GM11168 (cell line): ENCODE results near the gene PCDH17.

Experiments
- in situ Hi-C: fragments of 300-500 bp; cut with MboI; formaldehyde crosslinking; loops from one replicate; pipeline ENCODE4 v1.12.0; 2022; ENCODE audit warnings: low sequenced_read_pairs; ENCODE audit not compliant: unreplicated experiment

The PCDH17 gene

DNA sequence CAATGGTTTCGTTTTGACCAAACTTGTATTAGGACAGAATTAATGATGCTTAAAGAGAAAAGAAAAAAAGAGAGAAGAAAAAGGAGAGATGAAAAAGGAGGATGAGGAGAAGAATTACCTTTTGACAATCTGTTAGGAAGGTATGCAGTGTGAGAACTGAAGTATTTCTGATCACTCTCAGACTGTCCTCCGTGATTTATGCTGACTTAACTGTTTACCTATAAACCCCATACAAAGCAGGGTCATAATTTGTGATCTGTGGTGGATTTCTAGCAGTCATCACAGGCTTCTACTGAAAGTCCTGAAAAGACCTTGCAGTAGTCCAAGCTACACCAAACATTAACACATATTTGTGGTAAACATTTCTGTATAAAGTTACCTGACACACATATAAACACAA is 93.9 kb downstream of the PCDH17 start:
- in situ Hi-C loops = no loop called here

DNA sequence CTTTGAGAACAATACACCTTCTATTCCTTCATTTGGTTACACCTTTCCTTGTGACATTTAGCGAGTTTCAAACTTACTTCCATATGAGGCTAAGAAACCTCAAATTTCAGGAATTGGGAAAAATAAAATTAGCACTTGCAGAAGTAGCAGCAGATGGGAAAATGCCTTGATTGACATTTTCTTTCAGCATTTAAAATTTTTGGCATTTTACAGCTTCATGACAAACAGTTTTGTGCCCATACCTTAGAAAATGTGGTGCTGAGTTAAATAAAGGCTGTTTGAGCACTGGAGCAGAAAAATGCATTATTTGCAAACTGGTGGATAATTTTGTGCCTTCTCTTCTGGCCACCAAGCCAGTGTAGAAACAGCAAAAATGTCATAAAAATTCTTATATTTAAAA is 95.4 kb downstream of the PCDH17 start:
- in situ Hi-C loops = no loop called here

DNA sequence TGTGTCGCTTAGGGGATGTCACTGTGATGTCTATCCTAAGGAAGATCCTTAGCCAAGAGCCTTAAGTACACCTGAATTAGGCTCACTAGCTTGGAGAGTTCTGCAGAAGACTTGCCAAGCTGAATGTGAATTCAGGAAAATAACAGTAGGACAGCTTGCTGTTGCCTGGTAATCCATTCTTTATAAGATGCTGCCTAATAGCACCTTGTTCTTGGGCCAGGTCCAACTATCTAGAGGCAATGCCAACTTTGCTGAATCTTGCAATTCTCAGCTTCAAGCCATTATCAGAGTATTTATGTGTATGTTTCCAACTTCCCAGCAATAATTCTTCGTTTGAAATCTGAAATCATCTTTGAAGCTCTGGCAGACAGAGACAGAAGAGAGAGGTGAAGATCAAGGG is 102.8 kb downstream of the PCDH17 start:
- in situ Hi-C loops = no loop called here

DNA sequence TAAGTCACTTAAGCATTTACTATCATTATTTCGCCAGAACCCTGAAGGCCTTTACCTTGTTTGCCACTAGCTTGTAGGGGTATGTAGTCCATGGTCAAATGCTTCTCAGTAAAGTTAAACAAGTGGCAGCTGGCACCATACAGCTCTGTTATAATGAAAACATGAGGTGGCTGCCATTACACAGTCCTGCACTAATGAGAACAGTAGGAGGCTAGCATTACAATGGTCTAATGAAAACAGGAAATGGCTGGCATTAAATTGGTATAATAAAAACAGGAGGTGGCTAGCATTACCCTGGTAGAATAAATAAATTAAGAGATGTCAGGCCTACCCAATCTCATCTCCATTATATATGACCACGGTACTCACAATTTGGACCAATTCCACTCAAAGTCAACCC is 107.5 kb downstream of the PCDH17 start:
- in situ Hi-C loops = no loop called here

DNA sequence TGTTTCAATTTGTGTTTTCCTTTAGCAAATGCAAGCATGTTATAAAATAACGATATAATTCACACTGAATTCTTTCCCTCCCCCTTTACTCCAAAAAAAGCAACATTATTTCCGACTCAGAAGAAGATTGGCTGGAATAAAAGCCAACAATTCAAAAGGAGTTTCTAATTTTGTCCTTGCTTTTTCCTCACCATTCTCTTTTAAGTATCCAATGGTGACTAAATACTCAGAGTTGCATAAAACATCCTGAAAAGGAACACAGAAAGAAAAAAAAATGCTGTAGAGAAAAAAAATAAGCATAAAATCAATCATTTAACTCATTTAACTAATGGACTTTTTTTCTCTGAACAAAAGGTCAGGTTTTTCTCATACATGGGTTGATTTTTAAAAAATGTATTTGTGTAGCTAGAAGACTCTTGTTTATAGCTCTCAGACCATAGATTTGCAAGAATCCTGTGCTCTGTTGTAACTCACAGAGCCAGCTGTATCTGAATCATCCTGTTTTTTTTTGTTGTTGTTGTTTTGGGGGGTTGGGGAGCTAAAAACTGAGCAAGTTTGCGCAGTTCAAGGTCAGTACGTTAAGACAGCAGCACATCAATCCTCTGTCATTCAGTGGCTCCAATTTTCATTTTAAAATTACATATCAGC is 108.1 kb downstream of the PCDH17 start:
- in situ Hi-C loops = no loop called here

DNA sequence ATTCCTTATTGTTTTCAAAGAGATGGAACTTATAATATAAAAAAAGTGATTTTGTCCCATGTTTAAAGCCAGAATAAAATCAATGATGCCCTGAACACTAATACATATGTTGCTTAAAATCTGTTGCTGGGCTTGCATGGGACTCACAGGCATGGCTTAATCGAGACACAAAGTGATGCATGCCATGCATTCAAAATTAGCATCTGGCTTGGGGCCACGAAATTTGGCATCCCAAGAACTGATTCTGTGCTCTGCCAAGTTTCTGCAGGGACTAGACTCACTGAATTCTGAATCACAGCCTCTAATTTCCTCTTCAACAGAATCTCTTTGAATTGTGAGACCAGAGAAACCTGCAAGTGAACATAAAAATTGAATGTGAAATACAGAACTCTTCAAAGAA is 109.2 kb downstream of the PCDH17 start:
- in situ Hi-C loops = no loop called here

DNA sequence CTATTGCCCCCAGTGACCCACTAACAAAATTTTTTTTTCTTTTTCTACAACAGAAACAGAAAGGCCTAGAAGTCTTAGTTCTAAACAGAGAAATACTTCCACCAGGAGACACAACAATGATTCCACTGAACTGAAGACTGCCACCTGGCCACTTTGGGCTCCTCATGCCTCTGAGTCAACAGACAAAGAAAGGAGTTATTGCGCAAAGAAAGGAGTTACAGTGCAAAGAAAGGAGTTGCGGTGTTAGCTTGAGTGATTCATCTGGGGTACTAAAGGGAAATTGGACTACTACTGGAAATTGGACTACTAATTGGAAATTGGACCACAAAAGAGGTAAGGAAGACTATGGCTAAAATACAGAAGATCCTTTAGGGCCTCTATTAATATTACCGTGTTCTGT is 116.6 kb downstream of the PCDH17 start:
- in situ Hi-C loops = no loop called here

DNA sequence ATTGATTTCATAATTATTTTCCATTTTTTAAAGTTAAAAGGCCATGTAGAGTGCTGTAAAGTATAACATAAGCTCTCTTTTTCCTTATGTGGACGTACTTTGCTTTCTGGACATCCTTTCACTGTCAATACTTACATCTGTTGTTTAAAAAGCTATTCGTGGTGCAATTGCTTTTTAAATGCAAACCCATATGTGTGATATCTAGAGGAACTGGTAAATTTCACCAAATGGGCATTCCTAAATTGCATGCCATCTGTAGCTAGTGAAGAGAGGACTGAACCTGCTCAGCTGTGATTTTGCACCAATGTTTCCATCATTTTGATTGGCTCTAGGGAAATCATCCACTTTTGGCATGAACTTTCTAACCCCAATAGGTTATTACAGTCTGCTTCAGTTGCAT is 129.4 kb downstream of the PCDH17 start:
- in situ Hi-C loops = no loop called here

DNA sequence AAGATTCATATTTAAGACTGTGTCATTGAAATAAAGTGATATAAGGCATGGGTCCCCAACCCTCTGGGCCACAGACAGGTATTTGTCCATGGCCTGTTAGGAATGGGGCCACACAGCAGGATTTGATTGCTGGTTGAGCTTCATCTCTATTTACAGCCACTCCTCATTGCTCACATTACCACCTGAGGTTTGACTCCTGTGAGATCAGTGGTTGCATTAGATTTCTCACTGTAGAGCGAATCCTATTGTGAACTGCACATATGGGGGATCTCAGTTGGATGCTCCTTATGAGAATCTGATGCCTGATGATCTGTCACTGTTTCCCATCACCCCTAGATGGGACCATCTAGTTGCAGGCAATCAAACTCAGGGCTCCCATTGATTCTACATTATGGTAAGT is 132.1 kb downstream of the PCDH17 start:
- in situ Hi-C loops = no loop called here
